Hepatocyte (in vitro differentiated cells): ENCODE results near the gene PADI3.

ENCODE experiments used
- EZH2 ChIP-seq: fragments of 200-600 bp; sonication (generic); IDR thresholded peaks from 2 replicates; pipeline ENCODE4 v1.6.1; 2016; ENCODE audit warnings: antibody characterized with exemption, mild to moderate bottlenecking, borderline replicate concordance
- EZH2phosphoT487 ChIP-seq: fragments of 200-600 bp; sonication (generic); IDR thresholded peaks from one replicate; pipeline ENCODE4 v1.6.1; 2018; ENCODE audit warnings: antibody characterized with exemption, mild to moderate bottlenecking, low read depth, moderate library complexity; ENCODE audit not compliant: unreplicated experiment, severe bottlenecking
- TF ChIP-seq, protein P1 (sequence below): fragments of 200-600 bp; sonication (generic); IDR thresholded peaks from 2 replicates; pipeline ENCODE4 v1.5.1; 2016; ENCODE audit warnings: antibody characterized with exemption, mild to moderate bottlenecking; ENCODE audit not compliant: poor library complexity

DNA sequence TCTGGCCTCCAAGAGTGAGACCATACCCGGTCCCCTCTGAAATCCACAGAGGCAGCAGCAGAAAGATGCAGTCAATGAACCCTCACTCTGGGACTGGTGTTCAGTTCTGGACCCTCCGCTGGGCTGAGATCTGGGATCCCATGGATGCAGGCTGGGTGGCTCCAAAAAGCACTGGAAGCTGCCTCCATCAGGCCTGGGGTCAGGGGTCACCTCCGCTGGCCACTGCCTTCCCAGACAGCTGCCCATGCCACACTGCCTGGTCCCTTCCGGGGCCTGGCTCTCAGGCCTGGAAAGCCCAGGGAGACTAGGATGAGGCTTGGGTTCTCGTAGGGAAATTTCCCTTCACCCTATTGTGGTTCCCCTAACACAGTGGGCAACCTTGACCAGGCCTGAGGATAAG, 37.7 kb downstream of the PADI3 start:
- TF ChIP-seq EZH2 (no peak), EZH2phosphoT487 (no peak)
- TF ChIP-seq, protein P1, sequence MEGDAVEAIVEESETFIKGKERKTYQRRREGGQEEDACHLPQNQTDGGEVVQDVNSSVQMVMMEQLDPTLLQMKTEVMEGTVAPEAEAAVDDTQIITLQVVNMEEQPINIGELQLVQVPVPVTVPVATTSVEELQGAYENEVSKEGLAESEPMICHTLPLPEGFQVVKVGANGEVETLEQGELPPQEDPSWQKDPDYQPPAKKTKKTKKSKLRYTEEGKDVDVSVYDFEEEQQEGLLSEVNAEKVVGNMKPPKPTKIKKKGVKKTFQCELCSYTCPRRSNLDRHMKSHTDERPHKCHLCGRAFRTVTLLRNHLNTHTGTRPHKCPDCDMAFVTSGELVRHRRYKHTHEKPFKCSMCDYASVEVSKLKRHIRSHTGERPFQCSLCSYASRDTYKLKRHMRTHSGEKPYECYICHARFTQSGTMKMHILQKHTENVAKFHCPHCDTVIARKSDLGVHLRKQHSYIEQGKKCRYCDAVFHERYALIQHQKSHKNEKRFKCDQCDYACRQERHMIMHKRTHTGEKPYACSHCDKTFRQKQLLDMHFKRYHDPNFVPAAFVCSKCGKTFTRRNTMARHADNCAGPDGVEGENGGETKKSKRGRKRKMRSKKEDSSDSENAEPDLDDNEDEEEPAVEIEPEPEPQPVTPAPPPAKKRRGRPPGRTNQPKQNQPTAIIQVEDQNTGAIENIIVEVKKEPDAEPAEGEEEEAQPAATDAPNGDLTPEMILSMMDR = no peak
